WTC11 (cell line): ENCODE results near the gene SLC27A2. TPM values are rescaled to one million over a fixed set of nuclear protein-coding genes. Genes with fewer than 3 reads are reported as not detected.
"Not testable (repeated sequence)": the region's sequence is repeated elsewhere in the genome, so short reads cannot be mapped to it uniquely, and the experiment has no call there.

Experiments
- ATAC-seq: fragments of 200-7000 bp; cut with Tn5 transposase; 2 replicates; pipeline ENCODE4 v1.10.0; 2021; ENCODE audit warnings: mild to moderate bottlenecking, moderate library complexity
- CTCF ChIA-PET: fragments of 300-600 bp; sonication (Branson Sonifier 250); formaldehyde crosslinking; loops from one replicate; lab custom pipeline; 2021; ENCODE audit warnings: antibody characterized with exemption; lab: Charles Lee
- POLR2A ChIA-PET: fragments of 350-600 bp; sonication (Branson Sonifier 250); formaldehyde crosslinking; loops from one replicate; lab custom pipeline; 2021; ENCODE audit warnings: antibody characterized with exemption; lab: Charles Lee
- DNase-seq: peaks from one replicate; pipeline ENCODE4 v3.0.0; 2021; ENCODE audit warnings: low spot score
- H3K27ac Mint-ChIP-seq: 2 replicates; pipeline ENCODE4 v1.8.0; 2021; ENCODE audit warnings: mixed read lengths
- H3K27me3 Mint-ChIP-seq: 2 replicates; pipeline ENCODE4 v1.8.0; 2021; ENCODE audit warnings: low read depth, mild to moderate bottlenecking, moderate library complexity, mixed read lengths
- H3K36me3 Mint-ChIP-seq: 2 replicates; pipeline ENCODE4 v1.8.0; 2021; ENCODE audit warnings: mixed read lengths
- H3K4me1 Mint-ChIP-seq: 2 replicates; pipeline ENCODE4 v1.8.0; 2022; ENCODE audit warnings: mixed read lengths
- H3K4me3 Mint-ChIP-seq: 2 replicates; pipeline ENCODE4 v1.8.0; 2021; ENCODE audit warnings: mild to moderate bottlenecking, moderate library complexity, mixed read lengths
- H3K9me3 Mint-ChIP-seq: 2 replicates; pipeline ENCODE4 v1.8.0; 2021; ENCODE audit warnings: mixed read lengths
- ESRRA ChIP-seq: sonication (generic); formaldehyde crosslinking; IDR thresholded peaks from 2 replicates; pipeline ENCODE4 v1.8.1; 2022; ENCODE audit warnings: mild to moderate bottlenecking, missing genetic modification reagents, borderline replicate concordance
- FOXJ3 ChIP-seq: sonication (generic); formaldehyde crosslinking; IDR thresholded peaks from 2 replicates; pipeline ENCODE4 v1.9.0; 2021; ENCODE audit warnings: missing genetic modification reagents, mild to moderate bottlenecking, borderline replicate concordance
- FOXK1 ChIP-seq: sonication (generic); formaldehyde crosslinking; IDR thresholded peaks from 2 replicates; pipeline ENCODE4 v1.8.0; 2022; ENCODE audit warnings: mild to moderate bottlenecking, moderate library complexity, missing genetic modification reagents
- GABPB1 ChIP-seq: sonication (generic); formaldehyde crosslinking; IDR thresholded peaks from 2 replicates; pipeline ENCODE4 v1.8.1; 2023; ENCODE audit warnings: mild to moderate bottlenecking, missing genetic modification reagents
- GRHL2 ChIP-seq: fragments of 250-450 bp; sonication (Bioruptor Pico); IDR thresholded peaks from 2 replicates; pipeline ENCODE4 v1.8.0; 2022; ENCODE audit warnings: mild to moderate bottlenecking, moderate library complexity; ENCODE audit not compliant: insufficient replicate concordance, severe bottlenecking
- JAZF1 ChIP-seq: fragments of 250-450 bp; sonication (Bioruptor Pico); IDR thresholded peaks from 2 replicates; pipeline ENCODE4 v1.9.0; 2021; ENCODE audit warnings: moderate library complexity, mild to moderate bottlenecking, inconsistent platforms
- JUN ChIP-seq: sonication (generic); formaldehyde crosslinking; IDR thresholded peaks from 2 replicates; pipeline ENCODE4 v1.8.0; 2023; ENCODE audit warnings: mild to moderate bottlenecking, missing genetic modification reagents
- RELA ChIP-seq: sonication (generic); formaldehyde crosslinking; IDR thresholded peaks from 2 replicates; pipeline ENCODE4 v1.8.1; 2022; ENCODE audit warnings: missing genetic modification reagents, mild to moderate bottlenecking, borderline replicate concordance
- TEAD1 ChIP-seq: sonication (generic); formaldehyde crosslinking; IDR thresholded peaks from 2 replicates; pipeline ENCODE4 v1.8.0; 2022; ENCODE audit warnings: mild to moderate bottlenecking, missing genetic modification reagents
- ZNF396 ChIP-seq: fragments of 250-450 bp; sonication (Bioruptor Pico); IDR thresholded peaks from 2 replicates; pipeline ENCODE4 v1.8.0; 2021; ENCODE audit warnings: mild to moderate bottlenecking, moderate library complexity, borderline replicate concordance
- total RNA-seq: library from RNA; stranded (reverse); gene quantifications from 3 replicates; pipeline ENCODE4 v1.2.3, GENCODE V29; 2021
- TF ChIP-seq, protein P1 (sequence below): sonication (generic); formaldehyde crosslinking; IDR thresholded peaks from 2 replicates; pipeline ENCODE4 v1.8.0; 2023; ENCODE audit warnings: missing genetic modification reagents
- TF ChIP-seq, protein P2 (sequence below): fragments of 250-450 bp; sonication (Bioruptor Pico); IDR thresholded peaks from 2 replicates; pipeline ENCODE4 v1.9.0; 2021; ENCODE audit warnings: mild to moderate bottlenecking
- TF ChIP-seq, protein P3 (sequence below): sonication (generic); formaldehyde crosslinking; IDR thresholded peaks from 2 replicates; pipeline ENCODE4 v1.8.1; 2023; ENCODE audit warnings: mild to moderate bottlenecking, moderate library complexity, missing genetic modification reagents
- TF ChIP-seq, protein P4 (sequence below): sonication (generic); formaldehyde crosslinking; IDR thresholded peaks from 2 replicates; pipeline ENCODE4 v1.8.1; 2022; ENCODE audit warnings: low read depth, mild to moderate bottlenecking, moderate library complexity, missing genetic modification reagents, borderline replicate concordance

The SLC27A2 gene
- total RNA-seq, 1 experiment from 2014 or later, result 3.0 TPM

DNA sequence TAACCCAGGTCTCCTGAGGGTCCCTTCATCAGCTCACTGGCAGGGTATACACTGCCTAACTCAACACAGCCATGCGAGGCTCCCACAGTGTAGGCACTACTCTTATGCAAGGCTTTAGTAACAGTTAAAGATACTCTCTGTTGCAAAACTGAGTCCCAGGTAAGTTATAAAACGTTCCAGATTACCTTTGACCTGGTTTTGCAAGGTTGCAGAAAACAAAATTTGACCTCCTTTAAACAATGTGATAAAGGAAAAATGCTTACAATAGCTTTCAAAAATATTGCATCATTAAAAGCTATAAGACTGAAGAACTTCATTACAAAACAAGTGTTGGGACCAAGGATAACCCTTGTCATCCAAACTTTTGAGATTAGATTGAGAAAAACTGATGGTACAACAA lies 5.5 kb downstream of the SLC27A2 start (continued):
- TF ChIP-seq GABPB1, result no peak
- TF ChIP-seq, protein P1, sequence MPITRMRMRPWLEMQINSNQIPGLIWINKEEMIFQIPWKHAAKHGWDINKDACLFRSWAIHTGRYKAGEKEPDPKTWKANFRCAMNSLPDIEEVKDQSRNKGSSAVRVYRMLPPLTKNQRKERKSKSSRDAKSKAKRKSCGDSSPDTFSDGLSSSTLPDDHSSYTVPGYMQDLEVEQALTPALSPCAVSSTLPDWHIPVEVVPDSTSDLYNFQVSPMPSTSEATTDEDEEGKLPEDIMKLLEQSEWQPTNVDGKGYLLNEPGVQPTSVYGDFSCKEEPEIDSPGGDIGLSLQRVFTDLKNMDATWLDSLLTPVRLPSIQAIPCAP (CRISPR knock-in tag), result no peak

DNA sequence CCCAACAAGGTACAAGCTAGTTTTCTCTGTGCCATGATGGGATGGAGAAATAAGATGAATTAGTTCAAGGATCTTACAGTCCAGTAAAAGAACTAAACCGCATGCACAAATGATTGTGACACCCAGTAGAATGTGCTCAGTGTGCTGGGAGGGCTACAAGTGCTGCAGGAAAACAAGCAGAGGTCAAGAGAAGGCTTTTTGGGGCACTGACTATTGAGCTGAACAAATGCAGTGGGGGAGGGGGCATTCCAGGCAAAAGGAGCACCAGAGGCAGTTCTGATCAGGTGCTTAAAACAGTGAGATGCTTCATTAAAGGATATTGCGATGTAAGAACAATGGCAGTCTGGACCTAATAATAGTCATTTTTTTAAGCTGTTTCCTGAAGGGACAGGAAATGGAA lies 6.0 kb downstream of the SLC27A2 start:
- no peak for DNase-seq

DNA sequence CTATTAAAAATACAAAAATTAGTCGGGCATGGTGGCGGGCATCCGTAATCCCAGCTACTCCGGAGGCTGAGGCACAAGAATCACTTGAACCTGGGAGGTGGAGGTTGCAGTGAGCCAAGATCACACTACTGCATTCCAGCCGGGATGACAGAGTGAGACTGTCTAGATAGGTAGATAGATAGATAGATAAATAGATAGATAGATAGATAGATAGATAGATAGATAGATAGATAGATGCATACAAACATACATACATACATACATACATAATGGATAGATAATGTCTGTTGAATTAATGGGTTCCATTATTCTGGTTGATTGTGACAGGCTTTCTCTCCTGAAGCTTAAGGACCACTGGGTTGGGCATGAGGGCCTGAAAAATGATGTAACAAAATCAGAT lies 6.8 kb downstream of the SLC27A2 start:
- H3K36me3 Mint-ChIP-seq, CTCF ChIA-PET, POLR2A ChIA-PET, H3K27ac Mint-ChIP-seq, H3K27me3 Mint-ChIP-seq, H3K4me1 Mint-ChIP-seq, H3K9me3 Mint-ChIP-seq, H3K4me3 Mint-ChIP-seq, DNase-seq, ATAC-seq: not testable (repeated sequence)

More for the DNA sequence above, 6.0 kb downstream of the SLC27A2 start:
- Mint-ChIP-seq H3K27ac (no peak overlapping the region), H3K9me3 (no peaks in the 10 kb centered on the region), H3K36me3 (no peaks in the 10 kb centered on the region), H3K4me3 (no peak overlapping the region), H3K4me1 (peaks cover 12% of the 10 kb centered on the region)
- POLR2A ChIA-PET, result no interaction called here
- TF ChIP-seq TEAD1 (no peak), GABPB1 (no peak), FOXJ3 (CRISPR knock-in tag) (no peak), ZNF396 (CRISPR knock-in tag) (no peak)
- TF ChIP-seq, all 79 proteins: peak for 0
- ATAC-seq, result no peak
- H3K27me3 Mint-ChIP-seq, result peaks cover 13% of the 10 kb centered on the region
- CTCF ChIA-PET, result interaction anchor here (1.3 to 1.8 kb wide), 2 partner anchors 43 to 128 kb away, joined by 4 read pairs; no protein-coding TSS in a partner anchor

DNA sequence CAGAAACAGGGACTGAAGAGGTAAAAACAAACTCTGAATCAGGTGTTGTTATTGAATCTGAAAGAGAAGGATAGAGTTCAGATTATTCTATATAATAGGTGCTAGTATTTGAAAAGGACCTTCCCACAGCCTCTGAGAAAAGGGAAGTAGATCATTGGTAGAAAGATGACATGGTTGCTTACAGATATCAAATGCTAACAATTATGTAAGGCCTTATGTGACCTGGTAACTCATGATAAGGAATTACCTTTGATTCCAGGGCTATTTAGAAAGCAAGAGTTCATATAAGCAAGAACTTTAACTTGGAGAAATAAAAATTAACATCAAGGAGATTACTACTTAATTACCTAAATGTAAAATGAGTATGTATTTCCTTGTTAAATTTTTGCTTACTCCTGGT lies 7.6 kb downstream of the SLC27A2 start:
- CTCF ChIA-PET, result no interaction called here
- H3K36me3 Mint-ChIP-seq, result no peaks in the 10 kb centered on the region
- no peak for DNase-seq
- POLR2A ChIA-PET, result no interaction called here
- no peak overlapping the region for H3K27ac Mint-ChIP-seq
- no peaks in the 10 kb centered on the region; the same call in 1 of the 2 replicates for H3K27me3 Mint-ChIP-seq
- TF ChIP-seq, protein P2, sequence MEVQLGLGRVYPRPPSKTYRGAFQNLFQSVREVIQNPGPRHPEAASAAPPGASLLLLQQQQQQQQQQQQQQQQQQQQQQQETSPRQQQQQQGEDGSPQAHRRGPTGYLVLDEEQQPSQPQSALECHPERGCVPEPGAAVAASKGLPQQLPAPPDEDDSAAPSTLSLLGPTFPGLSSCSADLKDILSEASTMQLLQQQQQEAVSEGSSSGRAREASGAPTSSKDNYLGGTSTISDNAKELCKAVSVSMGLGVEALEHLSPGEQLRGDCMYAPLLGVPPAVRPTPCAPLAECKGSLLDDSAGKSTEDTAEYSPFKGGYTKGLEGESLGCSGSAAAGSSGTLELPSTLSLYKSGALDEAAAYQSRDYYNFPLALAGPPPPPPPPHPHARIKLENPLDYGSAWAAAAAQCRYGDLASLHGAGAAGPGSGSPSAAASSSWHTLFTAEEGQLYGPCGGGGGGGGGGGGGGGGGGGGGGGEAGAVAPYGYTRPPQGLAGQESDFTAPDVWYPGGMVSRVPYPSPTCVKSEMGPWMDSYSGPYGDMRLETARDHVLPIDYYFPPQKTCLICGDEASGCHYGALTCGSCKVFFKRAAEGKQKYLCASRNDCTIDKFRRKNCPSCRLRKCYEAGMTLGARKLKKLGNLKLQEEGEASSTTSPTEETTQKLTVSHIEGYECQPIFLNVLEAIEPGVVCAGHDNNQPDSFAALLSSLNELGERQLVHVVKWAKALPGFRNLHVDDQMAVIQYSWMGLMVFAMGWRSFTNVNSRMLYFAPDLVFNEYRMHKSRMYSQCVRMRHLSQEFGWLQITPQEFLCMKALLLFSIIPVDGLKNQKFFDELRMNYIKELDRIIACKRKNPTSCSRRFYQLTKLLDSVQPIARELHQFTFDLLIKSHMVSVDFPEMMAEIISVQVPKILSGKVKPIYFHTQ (CRISPR knock-in tag), result no peak
- no peak for TF ChIP-seq JUN (CRISPR knock-in tag)
- TF ChIP-seq, protein P3, sequence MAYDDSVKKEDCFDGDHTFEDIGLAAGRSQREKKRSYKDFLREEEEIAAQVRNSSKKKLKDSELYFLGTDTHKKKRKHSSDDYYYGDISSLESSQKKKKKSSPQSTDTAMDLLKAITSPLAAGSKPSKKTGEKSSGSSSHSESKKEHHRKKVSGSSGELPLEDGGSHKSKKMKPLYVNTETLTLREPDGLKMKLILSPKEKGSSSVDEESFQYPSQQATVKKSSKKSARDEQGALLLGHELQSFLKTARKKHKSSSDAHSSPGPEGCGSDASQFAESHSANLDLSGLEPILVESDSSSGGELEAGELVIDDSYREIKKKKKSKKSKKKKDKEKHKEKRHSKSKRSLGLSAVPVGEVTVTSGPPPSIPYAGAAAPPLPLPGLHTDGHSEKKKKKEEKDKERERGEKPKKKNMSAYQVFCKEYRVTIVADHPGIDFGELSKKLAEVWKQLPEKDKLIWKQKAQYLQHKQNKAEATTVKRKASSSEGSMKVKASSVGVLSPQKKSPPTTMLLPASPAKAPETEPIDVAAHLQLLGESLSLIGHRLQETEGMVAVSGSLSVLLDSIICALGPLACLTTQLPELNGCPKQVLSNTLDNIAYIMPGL (CRISPR knock-in tag), result no peak
- TF ChIP-seq RELA (CRISPR knock-in tag), result no peak
- TF ChIP-seq ESRRA (CRISPR knock-in tag), result no peak
- no peak for TF ChIP-seq FOXJ3 (CRISPR knock-in tag)
- no peak for TF ChIP-seq FOXK1 (CRISPR knock-in tag)
- TF ChIP-seq, protein P4, sequence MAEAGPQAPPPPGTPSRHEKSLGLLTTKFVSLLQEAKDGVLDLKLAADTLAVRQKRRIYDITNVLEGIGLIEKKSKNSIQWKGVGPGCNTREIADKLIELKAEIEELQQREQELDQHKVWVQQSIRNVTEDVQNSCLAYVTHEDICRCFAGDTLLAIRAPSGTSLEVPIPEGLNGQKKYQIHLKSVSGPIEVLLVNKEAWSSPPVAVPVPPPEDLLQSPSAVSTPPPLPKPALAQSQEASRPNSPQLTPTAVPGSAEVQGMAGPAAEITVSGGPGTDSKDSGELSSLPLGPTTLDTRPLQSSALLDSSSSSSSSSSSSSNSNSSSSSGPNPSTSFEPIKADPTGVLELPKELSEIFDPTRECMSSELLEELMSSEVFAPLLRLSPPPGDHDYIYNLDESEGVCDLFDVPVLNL (CRISPR knock-in tag), result no peak
- TF ChIP-seq JAZF1 (CRISPR knock-in tag), result no peak
- no peak for TF ChIP-seq GRHL2 (CRISPR knock-in tag)
- TF ChIP-seq, all 79 proteins: peak for 0
- ATAC-seq, result no peak
- no peaks in the 10 kb centered on the region for H3K9me3 Mint-ChIP-seq
- H3K4me3 Mint-ChIP-seq, result no peak overlapping the region
- H3K4me1 Mint-ChIP-seq, result peaks cover 7% of the 10 kb centered on the region
